Mesothelial cell of epicardium (in vitro differentiated cells): ENCODE measurements around the gene SEMA5B. TPM values are rescaled to one million over a fixed set of nuclear protein-coding genes. Genes with fewer than 3 reads are reported as not detected.
A peak's percentile ranks its signal among the peaks of the same experiment; 100 is the strongest.

ENCODE experiments used
- DNase-seq, 2 experiments: peaks; one replicate each; pipeline ENCODE4 v3.0.0; 2021; ENCODE audit warnings: low spot score in 2 of 2; ENCODE audit not compliant: unreplicated experiment in 2 of 2
- H3K27ac Mint-ChIP-seq: 2 replicates; pipeline ENCODE4 v1.8.0; 2021; ENCODE audit warnings: mixed read lengths
- H3K27me3 Mint-ChIP-seq: 2 replicates; pipeline ENCODE4 v1.8.0; 2021; ENCODE audit warnings: low read depth, mixed read lengths
- H3K36me3 Mint-ChIP-seq: 2 replicates; pipeline ENCODE4 v1.8.0; 2021; ENCODE audit warnings: mixed read lengths
- H3K4me1 Mint-ChIP-seq: 2 replicates; pipeline ENCODE4 v1.8.0; 2021; ENCODE audit warnings: mixed read lengths
- H3K4me3 Mint-ChIP-seq: 2 replicates; pipeline ENCODE4 v1.8.0; 2021; ENCODE audit warnings: mild to moderate bottlenecking, moderate library complexity, mixed read lengths
- H3K9me3 Mint-ChIP-seq: 2 replicates; pipeline ENCODE4 v1.8.0; 2021; ENCODE audit warnings: mixed read lengths
- CTCF ChIP-seq: fragments of 200-600 bp; sonication (generic); IDR thresholded peaks from one replicate; pipeline ENCODE4 v1.5.0; 2021; ENCODE audit warnings: antibody characterized with exemption; ENCODE audit not compliant: unreplicated experiment
- total RNA-seq: library from RNA; stranded (reverse); gene quantifications from 3 replicates; pipeline ENCODE4 v1.2.1, GENCODE V29; 2021

Gene SEMA5B
- total RNA-seq, 1 donor from 2014 or later = 0.27 TPM

- Mint-ChIP-seq H3K27ac (no peak overlapping the region), H3K9me3 (peaks cover 11% of the 10 kb centered on the region), H3K4me1 (peaks cover 27% of the 10 kb centered on the region), H3K27me3 (peaks cover 6% of the 10 kb centered on the region), H3K4me3 (no peak overlapping the region), H3K36me3 (no peaks in the 10 kb centered on the region)
- TF ChIP-seq CTCF = no peak
- no peak for DNase-seq
Measured at GRCh38 chr3:122948408-122948807, 79.2 kb downstream of the SEMA5B start.

- no peak for DNase-seq
- H3K4me1 Mint-ChIP-seq = peaks cover 27% of the 10 kb centered on the region
- peaks cover 11% of the 10 kb centered on the region for H3K9me3 Mint-ChIP-seq
- no peak for TF ChIP-seq CTCF
- H3K27me3 Mint-ChIP-seq = peaks cover 6% of the 10 kb centered on the region
- H3K4me3 Mint-ChIP-seq = no peak overlapping the region
- no peaks in the 10 kb centered on the region for H3K36me3 Mint-ChIP-seq
- peak overlapping the region; percentile 61 for H3K27ac Mint-ChIP-seq
Measured at GRCh38 chr3:122947738-122948137, 79.8 kb downstream of the SEMA5B start.

GRCh38 chr3:122947196-122947595 lies 80.4 kb downstream of the SEMA5B start:
- TF ChIP-seq CTCF = no peak
- H3K4me3 Mint-ChIP-seq = no peak overlapping the region
- peaks cover 11% of the 10 kb centered on the region for H3K9me3 Mint-ChIP-seq
- peaks cover 27% of the 10 kb centered on the region for H3K4me1 Mint-ChIP-seq
- no peaks in the 10 kb centered on the region for H3K36me3 Mint-ChIP-seq
- H3K27me3 Mint-ChIP-seq = peaks cover 6% of the 10 kb centered on the region
- H3K27ac Mint-ChIP-seq = peak overlapping the region; percentile 43
- no peak for DNase-seq

GRCh38 chr3:122946185-122946584 lies 81.4 kb downstream of the SEMA5B start:
- H3K4me3 Mint-ChIP-seq = no peak overlapping the region
- H3K36me3 Mint-ChIP-seq = no peaks in the 10 kb centered on the region
- TF ChIP-seq CTCF = no peak
- H3K27ac Mint-ChIP-seq = no peak overlapping the region
- DNase-seq = no peak
- H3K27me3 Mint-ChIP-seq = peaks cover 6% of the 10 kb centered on the region
- peaks cover 27% of the 10 kb centered on the region for H3K4me1 Mint-ChIP-seq
- H3K9me3 Mint-ChIP-seq = peaks cover 11% of the 10 kb centered on the region

GRCh38 chr3:122945230-122945629 lies 82.3 kb downstream of the SEMA5B start:
- Mint-ChIP-seq H3K9me3 (peaks cover 9% of the 10 kb centered on the region), H3K4me3 (no peak overlapping the region)

More at GRCh38 chr3:122945230-122945629, 82.3 kb downstream of the SEMA5B start:
- DNase-seq = no peak
- Mint-ChIP-seq H3K4me1 (peaks cover 32% of the 10 kb centered on the region), H3K27ac (no peak overlapping the region), H3K27me3 (peaks cover 6% of the 10 kb centered on the region), H3K36me3 (no peaks in the 10 kb centered on the region)
- TF ChIP-seq CTCF = no peak
